Posterior cingulate gyrus (tissue), 11 donors: ENCODE data around the gene NPL.
A peak's percentile ranks its signal among the peaks of the same experiment; 100 is the strongest.

ENCODE experiments used
- DNase-seq, 10 donors: peaks; one replicate each; pipeline versions ENCODE4 v3.0.0 to v3.0.0-alpha.2; 2020 to 2021; ENCODE audit warnings: mixed read lengths in 3 of 10
- intact Hi-C: fragments of 100-400 bp; cut with DNase I; formaldehyde crosslinking; loops from one replicate; pipeline ENCODE4 v1.15.1; 2023

NPL gene

DNA sequence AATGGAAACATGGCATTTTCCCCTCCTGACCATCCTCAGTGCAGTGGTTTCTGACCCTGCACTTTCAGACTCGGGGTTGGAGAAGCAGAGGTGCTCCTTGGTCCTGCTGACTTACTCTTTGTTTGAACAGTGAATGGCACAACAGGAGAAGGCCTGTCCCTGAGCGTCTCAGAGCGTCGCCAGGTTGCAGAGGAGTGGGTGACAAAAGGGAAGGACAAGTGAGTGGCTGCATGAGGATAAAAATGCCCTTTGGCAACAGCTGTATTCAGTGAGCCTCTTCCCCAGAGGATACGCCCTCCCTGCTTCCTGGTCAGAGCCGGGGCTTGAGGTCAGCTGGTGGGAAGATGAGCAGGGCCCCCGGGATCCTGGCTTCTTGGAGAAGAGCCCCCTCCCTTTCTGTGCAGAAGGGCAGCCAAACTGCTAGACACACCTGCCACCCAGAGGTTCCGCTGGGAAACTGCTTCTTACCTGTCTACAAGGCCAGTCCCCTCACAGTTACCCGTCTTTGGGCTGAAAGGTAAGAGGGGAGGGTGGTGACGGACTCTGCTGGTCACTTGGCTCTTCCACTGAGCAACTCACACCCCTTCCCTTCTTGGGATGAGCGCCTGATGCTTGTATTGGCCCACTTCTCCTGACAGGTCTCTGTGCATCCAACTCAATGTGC, 16.6 kb downstream of the NPL start:
- DNase-seq, result no peak
- intact Hi-C loops, result no loop called here

DNA sequence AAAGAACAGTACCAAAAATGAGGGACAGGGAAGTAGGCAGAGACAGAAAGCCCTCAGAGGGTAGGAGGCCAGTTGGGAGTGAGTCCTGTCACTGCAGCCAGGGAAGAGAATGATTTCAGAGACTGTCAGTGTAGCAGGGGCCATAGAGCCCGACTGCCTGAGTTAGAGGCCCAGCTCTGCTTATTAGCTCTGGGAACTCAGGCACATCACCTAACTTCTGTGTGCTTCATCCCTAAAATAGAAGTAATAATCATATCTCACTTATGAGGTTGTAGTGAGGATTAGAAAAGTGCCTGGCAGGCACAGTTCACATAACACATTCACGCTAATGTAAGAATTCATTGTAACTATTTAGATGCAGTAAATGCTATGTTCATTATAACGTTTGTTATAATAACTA, 18.3 kb downstream of the NPL start:
- intact Hi-C loops, result no loop called here
- DNase-seq, result no peak

DNA sequence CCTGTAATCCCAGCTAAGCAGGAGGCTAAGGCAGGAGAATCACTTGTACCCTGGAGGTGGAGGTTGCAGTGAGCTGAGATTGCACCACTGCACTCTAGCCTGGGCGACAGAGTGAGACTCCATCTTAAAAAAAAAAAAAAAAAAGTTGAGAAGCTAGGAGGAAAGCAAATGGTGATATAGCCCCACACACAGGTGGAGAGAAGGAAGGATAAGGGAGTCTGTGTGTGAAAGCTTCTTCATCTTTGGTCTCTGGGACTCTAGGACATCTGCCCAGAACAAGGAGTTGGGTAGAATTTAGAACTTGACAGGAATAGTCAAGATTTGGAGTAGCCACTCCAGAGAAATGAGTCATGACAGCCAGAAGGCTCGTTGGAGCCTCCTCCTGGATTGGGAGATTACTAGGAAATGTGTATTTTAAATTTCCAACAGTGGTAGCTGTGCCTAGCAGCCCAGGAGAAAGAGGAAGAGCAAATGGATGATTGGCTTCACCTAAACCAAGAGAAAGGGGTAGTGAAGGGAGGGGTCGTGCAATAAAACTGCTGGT, 19.9 kb downstream of the NPL start:
- intact Hi-C loops, result no loop called here
- no peak for DNase-seq

DNA sequence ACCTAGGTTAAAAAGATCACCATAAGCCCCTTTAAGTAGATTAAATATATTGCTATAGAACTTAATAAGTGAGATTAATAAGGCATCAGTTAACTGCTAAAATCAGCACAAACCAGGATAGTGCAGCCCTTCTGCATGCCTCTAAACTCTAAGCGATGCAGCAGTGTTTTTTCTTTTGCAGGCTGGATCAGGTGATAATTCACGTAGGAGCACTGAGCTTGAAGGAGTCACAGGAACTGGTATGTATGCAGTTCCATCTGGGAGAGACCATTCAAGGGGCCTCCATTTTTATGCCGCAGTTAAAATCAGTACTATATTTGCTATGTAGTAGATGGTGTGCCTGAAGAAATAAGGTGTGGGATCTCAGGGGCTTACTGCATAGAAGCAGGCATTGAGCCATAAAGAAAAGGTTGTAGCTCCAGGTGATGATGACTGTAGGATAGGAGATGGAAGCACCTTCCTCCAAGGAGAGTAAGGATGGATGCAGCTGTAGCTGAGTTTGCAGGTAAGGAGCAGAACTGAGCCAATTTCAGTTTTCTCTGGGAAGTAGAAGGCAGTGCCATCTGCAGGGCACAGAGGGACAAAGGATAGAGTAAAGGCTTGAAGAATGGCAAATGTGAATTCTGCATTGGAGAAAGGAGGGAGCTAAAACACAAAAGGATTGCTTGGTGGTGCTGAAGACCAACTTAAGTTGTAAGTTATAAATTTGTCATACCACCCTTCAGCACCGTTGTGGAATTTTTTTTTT, 22.6 kb downstream of the NPL start:
- intact Hi-C loops, result no loop called here
- no peak for DNase-seq

DNA sequence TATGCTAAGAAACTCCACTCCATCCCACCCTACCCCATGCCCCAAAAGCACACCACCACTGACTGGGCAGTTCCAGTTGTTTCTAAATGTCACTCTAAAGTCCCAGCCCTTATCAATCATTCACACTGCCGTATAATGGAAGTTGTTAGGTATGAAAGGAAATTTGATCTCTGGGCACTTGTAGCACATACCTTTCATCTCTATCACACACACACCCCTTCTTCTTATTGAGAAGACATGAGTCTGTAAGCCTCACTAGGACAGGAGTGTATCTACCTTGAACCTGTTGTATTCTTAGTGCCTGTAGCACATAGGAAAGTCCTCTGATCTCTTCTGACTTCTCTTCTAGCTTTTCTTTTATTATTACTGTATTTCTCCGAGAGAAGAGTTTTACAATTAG, 27.3 kb downstream of the NPL start:
- intact Hi-C loops, result no loop called here

DNA sequence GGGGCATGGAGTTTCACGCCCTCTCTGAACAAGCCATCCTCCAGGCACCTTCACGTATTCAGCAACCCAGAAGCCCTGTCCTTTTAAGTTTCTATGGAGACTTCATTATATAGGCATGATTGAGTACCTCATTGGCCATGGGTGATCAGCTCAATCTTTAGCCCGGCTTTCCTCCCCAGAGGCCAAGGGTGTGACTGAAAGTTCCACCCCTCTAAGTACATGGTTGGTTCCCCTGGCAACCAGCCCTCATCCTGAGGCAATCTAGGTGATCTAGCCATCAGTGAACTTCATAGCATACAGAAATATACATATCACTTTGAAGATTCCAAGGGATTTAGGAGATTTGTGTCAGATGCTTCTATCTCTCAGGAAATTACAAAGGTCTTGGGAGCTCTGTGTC, 28.2 kb downstream of the NPL start:
- no peak for DNase-seq
- intact Hi-C loops, result no loop called here

More for the DNA sequence above, 27.3 kb downstream of the NPL start:
- DNase-seq, result no peak

DNA sequence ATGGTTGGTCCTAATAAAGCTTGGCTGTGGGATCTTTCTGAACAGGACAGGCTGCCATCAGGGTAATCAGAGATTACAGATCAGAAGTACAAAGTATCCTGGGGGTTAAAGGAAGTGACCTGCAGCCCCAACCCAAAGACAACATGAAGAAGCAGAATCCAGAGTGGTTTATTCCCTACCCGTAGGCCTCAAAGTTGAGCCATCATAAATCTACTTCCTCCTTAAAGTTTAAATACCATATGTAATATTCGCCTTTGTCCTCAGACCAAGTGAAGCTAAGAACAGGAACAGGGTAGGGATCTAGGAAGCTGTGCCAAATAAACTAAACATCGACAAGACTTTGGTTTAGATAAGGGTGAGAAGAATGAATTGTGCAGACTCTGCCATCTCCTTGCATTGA, 33.6 kb downstream of the NPL start:
- intact Hi-C loops, result no loop called here
- no peak for DNase-seq

DNA sequence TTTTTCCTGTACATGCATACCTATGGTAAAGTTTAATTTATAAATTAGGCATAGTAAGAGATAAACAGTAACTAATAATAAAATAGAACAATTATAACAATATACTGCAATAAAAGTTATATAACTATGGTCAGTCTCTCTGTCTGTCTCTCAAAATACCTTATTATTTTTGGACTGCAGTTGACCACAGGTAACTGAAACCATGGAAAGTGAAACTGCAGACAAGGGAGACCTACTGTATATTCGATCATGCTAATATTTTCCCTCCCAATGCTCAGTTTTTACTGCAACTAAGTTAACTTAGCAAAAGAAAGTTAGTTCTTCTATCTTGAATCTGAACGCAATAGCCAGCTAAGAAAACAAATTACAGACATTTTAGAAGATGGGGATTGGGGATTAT, 37.3 kb downstream of the NPL start:
- no peak for DNase-seq
- intact Hi-C loops, result no loop called here

DNA sequence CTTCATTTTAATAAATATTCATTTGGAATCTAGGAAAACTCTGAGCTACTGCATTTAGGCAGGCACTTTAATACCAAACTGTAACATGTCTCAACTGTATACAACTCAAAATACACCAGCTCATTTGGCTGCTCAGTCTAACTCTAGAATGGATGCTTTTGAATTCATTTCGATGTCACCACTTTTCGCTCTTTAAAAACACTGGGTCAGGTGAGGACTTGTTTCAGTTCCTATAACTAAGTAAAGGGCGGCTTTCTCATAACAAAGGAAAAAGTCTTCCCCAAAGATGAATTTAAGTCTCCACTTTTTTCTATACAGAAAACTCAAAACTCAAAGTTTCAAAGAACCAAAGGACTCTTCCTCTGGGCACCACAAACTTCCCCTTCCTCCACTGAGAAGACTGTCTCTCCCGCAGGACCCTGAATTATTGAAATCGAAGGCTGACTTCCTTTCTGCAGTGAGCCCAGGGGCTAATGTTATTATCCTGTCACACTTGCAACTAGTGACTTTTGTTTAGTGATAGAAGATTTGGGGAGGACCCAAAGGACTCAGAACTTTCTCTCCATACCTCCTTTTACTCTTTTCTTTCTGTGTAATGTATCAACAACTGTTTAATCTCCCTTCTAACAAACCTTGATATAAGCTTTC, 39.8 kb downstream of the NPL start:
- DNase-seq, result no peak
- intact Hi-C loops, result no loop called here

DNA sequence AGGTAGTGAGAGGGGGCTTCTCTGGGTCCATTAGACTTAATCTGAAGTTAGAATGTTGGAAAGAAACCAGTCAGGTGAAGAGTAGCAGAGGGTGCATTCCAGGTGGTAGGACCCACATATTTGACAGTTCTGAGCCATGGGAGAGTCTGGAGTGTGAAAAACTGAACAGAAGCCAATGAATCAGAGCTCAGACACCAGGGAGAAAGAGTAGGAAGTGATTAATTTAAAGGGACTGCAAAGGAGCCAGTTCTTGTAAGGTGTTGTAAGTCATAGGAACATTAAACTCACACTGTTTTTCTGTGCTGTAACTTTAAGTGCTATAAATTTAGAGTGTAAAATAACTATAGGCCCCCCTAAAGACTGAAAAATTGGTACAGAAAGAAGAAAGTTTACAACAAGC, 43.7 kb downstream of the NPL start:
- intact Hi-C loops, result no loop called here
- DNase-seq, result no peak

DNA sequence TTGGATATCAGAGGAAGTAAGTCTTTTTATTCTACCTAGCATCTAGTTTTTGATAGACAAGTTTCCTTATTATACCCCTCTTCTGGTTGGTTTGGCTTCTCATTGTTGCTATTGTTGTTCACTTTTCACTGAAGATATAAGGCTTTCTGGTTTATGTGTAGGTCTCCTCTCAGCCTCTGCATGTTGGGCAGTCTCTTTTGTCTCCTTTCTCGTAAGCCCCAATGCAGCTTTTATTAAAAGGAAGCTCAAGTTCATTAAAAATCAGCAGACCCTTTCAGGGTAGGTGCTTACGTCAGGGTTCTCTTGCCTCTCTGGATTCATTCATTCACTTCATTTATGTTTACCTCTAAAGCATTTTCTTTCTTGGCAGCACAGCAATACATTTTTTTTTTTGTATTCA, 44.8 kb downstream of the NPL start:
- intact Hi-C loops, result no loop called here
- no peak for DNase-seq

DNA sequence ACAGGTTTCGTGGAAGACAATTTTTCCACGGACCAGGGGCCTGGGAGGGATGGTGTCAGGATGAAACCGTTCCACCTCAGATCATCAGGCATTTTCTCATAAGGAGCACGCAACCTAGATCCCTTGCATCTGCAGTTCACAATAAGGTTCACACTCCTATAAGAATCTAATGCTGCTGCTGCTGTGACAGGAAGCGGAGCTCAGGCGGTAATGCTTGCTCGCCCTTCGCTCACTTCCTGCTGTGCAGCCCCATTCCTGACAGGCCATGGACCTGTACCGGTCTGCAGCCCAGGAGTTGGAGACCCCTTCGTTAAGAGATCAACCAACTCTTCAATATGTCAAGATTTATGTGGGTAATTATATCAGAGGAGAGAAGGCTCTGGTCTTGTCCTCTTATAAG, 46.2 kb downstream of the NPL start:
- intact Hi-C loops, result no loop called here
- no peak for DNase-seq

DNA sequence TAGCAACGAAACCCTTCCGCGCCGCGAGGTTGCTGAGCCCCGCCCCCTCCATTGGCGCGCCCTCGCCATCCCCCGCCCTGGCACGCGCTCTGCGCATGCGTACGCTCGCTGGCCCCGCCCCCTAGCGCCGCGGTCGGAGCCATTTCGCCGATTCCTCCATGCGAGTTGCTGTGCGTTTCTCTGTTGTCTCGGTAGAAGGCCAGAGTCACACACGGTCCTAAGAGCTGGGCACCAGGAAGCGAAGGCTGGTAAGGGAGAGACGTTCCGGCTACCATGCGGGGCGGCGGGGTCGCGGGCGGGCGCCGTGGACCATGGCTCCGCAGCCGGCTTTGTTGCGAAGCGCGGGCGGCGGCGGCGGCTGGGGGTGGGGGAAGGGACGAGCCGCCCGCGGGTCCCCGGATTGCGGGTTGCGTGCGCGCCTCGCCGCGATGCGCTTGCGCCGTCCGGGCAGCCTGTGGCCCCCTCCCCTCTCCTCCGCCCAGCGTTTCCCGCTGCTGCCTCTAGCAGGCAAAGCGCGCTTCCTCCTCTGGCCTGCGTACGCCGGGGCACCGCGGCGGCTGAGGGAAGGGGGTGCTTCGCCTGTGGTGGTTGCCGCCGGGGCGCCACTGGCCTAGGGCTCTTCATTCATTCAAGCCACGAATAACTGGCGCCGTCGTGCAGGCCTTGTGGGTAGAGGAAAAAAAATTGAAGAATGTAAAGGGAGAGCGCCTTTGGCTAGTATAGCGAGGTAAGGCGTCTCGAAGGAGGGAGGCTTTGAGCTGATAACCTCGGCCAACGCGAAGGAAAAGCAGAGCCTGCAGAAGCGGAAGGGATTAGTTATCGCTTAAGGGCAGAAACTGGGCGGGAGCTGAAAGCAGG, 49.9 kb downstream of the NPL start, which contains the start of gene DHX9:
DHX9 (plus strand) TSS at position 139 of the 858 bp plus-strand sequence. CDS start 3,220 bp downstream, outside the sequence.
- DNase-seq, result peak; percentile 87 to 98 (median 92)
- intact Hi-C loops, result loop anchor here (2.0 kb wide), 1 partner anchor 51 kb away; the partner anchor contains the start of gene NPL

DNA sequence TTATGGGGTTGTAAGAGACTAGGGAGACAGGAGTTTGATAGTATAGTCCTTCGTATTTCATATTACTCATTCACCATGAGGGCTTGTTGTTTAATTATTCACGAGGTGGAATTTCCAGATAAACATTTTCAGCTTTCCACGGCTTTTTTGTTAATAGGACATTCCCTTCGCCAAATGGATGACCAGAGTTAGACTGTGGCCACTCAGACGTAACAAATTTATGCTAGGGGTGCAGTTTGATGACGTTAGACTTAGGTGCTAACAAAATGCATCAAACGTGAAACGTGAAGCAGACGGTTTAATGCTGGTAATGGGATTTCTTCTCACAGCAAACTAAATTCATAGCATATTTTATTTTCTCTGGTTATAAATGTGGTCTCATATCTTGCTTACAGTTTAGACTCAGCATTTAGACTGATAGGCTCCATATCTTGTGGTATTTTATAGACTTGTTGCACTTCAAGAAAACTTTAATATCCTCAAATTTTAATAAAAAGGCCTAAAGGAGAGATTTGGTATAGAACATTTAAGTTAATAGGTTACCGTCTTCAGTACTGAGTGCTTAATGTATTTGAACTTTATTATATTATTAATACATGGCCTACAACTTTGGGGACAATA, 51.9 kb downstream of the NPL start:
- no peak for DNase-seq
- intact Hi-C loops, result no loop called here

DNA sequence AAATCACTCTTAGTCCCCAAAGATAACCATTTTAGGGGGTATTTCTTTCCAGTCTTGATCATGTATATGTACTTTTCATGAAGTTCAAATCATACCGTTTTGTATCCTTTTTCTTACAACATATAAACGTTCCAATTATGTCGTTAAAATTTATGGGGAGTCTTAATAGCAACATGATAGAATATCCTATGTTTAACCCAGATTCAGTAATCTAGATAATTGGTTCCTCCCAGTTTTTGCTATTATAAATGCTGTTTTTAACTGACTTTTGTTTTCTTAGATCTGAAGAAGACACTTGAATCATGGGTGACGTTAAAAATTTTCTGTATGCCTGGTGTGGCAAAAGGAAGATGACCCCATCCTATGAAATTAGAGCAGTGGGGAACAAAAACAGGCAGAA, 52.7 kb downstream of the NPL start:
- intact Hi-C loops, result no loop called here
- no peak for DNase-seq

DNA sequence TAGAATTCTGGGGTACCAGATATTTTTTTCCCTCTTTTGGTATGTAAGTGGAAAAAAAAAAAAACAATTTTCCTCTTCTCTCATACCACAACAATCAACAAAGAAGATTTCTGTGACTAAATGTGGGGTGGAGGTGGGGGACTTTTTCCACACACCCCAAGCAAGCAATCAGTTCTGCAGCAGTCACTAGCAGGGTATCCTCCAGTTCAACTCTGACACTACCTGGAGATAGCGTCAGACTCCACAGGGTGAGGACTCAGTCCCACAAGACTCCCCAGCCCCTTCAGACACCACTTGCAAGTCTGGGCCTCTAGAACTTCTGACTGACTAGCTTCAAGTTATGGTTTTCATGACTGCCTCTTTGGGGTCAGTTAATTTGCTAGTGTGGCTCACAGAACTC, 55.8 kb downstream of the NPL start:
- intact Hi-C loops, result no loop called here
- no peak for DNase-seq

DNA sequence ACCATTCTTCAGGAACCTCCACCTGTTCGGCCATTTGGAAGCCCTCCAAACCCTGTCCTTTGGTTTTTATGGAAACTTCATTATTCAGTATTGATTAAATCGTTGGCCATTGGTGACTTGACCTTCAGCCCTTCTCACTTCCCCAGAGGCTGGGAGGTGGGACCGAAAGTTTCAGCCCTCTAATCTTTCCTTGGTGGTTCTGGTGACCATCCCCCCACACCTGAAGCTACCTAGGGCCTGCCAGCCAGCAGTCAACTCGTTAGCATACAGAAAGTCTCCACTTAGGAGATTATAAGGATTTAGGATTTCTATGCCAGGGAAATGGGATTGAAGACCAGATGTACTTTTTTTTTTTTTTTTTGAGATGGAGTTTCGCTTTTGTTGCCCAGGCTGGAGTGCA, 56.3 kb downstream of the NPL start:
- DNase-seq, result no peak
- intact Hi-C loops, result no loop called here

DNA sequence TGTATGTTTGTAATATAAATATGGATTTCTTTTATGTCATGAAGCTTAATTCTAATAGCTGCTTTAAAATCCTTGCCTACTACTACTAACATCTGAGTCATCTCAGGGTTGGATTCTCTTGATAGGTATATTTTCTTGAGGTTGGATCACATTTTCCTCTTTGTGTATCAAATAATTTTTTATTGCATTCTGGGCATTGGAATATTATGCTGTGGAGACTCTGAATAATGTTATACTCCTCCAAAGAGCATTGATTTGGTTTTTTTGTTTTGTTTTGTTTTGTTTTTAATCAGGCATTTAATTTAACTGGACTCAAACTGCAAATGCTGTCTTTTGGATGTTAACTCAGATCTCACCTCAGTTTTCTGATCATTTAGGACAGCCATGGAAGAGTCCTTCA, 57.5 kb downstream of the NPL start:
- DNase-seq, result no peak
- intact Hi-C loops, result no loop called here

DNA sequence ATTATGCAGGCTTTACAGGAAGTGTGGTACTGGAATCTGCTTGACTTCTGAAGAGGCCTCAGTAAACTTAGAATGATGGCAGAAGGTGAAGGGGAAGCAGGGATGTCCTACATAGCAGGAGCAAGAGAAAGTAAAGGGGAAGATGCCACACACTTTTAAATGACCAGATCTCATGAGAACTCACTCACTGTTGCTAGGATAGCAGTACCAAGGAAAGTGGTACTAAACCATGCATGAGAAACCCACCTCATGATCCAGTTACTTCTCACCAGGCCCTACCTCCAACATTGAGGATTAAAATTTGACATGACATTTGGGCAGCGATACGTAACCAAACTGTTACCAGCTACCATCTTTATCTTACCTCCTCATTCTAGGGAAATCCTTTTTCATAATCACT, 59.2 kb downstream of the NPL start:
- intact Hi-C loops, result no loop called here
- no peak for DNase-seq

DNA sequence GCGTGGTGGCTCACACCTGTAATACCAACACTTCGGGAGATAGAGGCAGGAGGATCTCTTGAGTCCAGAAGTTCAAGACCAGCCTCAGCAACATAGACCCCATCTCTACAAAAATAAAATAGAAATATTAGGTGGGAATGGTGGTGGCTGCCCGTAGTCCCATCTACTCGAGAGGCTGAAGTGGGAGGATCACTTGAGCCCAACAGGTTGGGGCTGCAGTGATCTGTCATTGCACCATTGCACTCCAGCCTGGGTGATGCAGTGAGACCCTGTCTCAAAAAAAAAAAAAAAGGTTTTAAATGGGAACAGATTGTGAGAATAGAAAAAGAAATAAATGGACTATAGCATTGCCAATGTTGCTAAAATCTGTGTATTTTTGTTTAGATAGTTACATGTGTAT, 60.7 kb downstream of the NPL start:
- intact Hi-C loops, result no loop called here
- no peak for DNase-seq
